T-helper 22 cell (primary cell): ENCODE results near the gene NFATC3.

Source experiments
- DNase-seq: peaks from one replicate; pipeline ENCODE4 v3.0.0-alpha.2; 2020; ENCODE audit warnings: low read depth

NFATC3 gene

DNA sequence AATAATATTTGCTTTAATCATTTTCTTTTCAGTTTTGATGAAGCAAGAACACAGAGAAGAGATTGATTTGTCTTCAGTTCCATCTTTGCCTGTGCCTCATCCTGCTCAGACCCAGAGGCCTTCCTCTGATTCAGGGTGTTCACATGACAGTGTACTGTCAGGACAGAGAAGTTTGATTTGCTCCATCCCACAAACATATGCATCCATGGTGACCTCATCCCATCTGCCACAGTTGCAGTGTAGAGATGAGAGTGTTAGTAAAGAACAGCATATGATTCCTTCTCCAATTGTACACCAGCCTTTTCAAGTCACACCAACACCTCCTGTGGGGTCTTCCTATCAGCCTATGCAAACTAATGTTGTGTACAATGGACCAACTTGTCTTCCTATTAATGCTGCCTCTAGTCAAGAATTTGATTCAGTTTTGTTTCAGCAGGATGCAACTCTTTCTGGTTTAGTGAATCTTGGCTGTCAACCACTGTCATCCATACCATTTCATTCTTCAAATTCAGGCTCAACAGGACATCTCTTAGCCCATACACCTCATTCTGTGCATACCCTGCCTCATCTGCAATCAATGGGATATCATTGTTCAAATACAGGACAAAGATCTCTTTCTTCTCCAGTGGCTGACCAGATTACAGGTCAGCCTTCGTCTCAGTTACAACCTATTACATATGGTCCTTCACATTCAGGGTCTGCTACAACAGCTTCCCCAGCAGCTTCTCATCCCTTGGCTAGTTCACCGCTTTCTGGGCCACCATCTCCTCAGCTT, 105.8 kb downstream of the NFATC3 start:
- no peak for DNase-seq

- DNase-seq: no peak
These were observed 109.1 kb downstream of the NFATC3 start for GRCh38 chr16:68194251-68194650.

GRCh38 chr16:68197250-68197649, 112.1 kb downstream of the NFATC3 start:
- no peak for DNase-seq

GRCh38 chr16:68200088-68200783, 115.1 kb downstream of the NFATC3 start:
- DNase-seq: no peak

DNA sequence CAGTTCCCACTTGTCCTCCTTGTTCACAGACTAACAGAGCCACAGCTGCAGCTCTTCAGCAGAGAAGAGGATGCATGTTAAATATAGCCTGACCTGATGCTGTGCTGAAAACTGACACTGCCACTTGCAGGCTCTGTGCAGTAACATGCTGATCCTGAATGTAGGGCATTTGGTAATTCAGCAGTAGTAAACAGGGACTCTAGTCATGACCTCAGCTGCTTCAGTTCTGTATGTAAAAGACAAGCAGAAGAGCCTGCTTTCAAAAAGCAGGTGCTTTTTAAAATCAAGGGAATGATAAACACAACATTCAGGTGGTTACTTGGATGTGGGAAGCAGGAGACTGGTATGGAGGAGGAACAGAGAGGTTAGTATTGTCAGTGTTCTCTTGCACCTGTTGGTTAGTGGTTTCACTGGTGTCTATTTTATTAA, 116.9 kb downstream of the NFATC3 start:
- DNase-seq: no peak

DNA sequence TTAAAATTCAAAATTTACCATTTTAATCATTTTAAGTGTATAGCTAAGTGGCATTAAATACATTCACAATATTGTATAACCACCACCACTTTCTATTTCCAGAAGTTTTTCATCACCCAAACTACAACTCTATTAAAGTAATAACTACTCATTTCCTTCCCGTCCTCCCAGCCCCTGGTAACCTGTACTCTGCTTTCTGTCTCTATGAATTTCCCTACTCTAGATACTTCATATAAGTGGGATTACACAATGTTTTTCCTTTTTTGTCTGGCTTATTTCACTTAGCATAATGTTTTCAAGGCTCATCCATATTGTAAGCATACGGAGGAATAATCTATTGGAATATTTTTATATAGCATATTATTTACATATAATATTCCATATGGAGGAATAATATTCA, 121.1 kb downstream of the NFATC3 start:
- no peak for DNase-seq

- no peak for DNase-seq
These were observed 129.6 kb downstream of the NFATC3 start for GRCh38 chr16:68214726-68215125.

DNA sequence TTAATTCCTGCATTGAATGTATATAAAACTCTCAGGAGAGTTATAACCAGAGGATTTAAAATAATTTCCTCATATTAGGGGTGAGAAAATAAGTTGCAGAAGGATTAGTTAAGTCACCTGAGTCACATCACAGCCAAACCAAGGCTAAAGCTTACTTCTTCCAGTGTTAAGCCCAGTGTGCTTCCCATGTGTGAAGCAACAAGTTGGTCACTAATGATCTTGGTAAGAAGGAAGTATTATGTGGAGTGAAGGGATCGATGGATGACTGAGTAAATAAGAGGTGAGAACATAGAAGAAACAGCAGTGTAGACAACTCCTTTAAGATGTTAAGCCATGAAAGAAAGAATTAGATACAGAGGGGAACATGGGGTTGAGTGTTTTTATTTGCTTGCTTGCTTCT, 130.1 kb downstream of the NFATC3 start:
- DNase-seq: no peak

GRCh38 chr16:68216240-68216639, 131.1 kb downstream of the NFATC3 start:
- no peak for DNase-seq

GRCh38 chr16:68217506-68217905, 132.3 kb downstream of the NFATC3 start:
- no peak for DNase-seq

GRCh38 chr16:68219725-68220351, 134.7 kb downstream of the NFATC3 start:
- no peak for DNase-seq

GRCh38 chr16:68223072-68223471, 137.9 kb downstream of the NFATC3 start:
- DNase-seq: no peak

- DNase-seq: no peak
These were observed 140.9 kb downstream of the NFATC3 start for GRCh38 chr16:68226116-68226515.

GRCh38 chr16:68227183-68227793, 142.1 kb downstream of the NFATC3 start:
- no peak for DNase-seq

- no peak for DNase-seq
These were observed 142.8 kb downstream of the NFATC3 start for GRCh38 chr16:68227850-68228553.

DNA sequence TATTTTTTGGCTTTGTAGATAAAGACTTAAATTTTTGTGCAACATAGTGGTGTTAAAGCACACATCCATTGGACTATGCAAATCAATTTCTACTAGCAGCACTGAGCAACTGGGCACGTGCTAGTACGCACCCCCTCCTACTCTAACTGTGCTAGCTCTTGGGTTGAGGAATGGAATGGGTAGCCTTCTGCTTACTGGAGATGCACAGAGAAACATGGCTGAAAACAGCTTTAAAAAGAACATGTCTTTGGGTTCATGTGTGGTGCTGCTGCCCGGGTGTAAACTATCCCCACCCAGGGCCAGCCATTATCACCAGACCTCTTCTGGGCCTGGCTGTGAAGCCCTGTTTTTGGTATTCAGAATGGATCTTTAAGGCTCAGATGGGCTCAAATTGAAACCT, 143.5 kb downstream of the NFATC3 start:
- no peak for DNase-seq

DNA sequence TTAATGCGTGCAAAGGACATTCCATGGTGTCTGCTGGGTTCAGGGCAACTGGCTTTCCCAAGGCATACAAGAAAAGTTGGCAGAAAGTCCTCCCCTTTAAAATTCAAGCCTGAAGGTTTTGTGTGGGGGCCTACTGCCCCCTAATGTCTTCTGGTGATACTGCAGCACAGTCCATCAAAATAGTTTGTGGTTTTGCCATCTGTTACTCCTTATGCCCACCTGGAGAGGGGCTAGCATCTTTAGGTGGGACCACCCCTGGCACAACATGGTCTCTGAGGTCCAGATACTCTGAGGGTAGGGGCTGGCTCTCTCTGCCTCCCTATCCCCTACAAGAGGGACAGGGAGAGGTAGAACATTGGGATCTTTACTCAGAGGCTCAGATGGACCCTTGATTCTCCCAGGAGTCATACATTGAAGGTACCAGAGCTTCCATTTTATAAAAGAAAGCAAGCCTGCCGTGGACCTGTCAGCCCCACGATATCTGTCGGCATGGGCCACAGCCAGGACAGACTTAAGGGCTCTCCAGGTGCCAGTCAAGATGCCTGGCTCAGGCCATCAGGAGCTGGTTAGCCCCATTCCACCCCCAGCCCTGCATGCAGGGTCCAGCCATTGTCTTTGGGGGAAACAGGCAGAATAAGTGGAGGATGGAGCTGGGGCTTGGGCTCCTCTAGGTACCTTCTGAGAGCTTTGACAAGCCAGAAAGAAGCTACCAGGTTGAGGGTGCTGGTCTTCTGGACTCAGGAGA, 144.4 kb downstream of the NFATC3 start:
- DNase-seq: no peak

DNA sequence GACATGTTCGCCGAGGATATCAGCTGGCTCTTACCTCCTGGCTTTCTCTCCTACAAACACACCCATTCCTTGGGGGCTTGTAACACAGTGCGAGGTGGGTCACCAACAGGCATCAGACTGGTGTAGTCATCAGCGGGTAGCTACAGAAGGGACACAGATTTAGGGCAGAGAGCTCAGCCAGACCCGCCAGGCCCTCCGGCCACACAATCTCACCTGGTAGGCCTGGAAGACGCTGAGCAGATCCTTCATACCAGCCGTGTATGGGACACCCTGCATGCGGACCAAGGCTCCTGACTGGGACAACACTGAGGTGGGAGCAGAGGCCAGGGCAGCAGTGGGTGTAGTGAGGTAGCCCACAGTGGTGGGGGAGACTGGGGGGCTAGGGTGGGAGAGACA, 145.0 kb downstream of the NFATC3 start:
- DNase-seq: no peak

- DNase-seq: no peak
These were observed 145.8 kb downstream of the NFATC3 start for GRCh38 chr16:68230956-68231355.

GRCh38 chr16:68231384-68232136, 146.4 kb downstream of the NFATC3 start:
- DNase-seq: no peak

DNA sequence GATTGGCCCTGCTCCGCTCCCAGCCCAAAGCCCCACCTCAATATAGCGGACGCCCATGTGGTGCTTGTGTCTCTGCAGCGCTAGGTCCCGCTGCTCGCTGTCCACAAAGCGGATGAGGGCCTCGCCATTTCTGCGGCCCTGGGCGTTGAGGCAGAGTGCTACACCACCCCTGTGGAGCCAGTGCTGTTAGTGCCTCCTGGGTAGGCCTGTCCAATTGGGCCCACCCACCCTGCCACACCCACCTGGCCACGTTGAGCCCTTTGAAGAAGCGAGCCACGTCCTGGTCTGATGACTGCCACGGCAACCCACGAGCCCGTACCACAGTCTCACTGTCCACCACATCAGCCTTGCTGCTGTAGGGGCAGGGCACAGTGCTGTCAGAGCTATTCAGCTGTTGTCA, 147.2 kb downstream of the NFATC3 start:
- no peak for DNase-seq
